ENCODE measurements around the gene PID1.

- TF ChIP-seq CTCF (IDR thresholded peaks at IDR 0.05): no peak
- TF ChIP-seq POLR2A (IDR thresholded peaks at IDR 0.05): no peak
- TF ChIP-seq EP300 (IDR thresholded peaks at IDR 0.05): no peak
Observed at GRCh38 chr2:228987441-228988155, 283.5 kb downstream of the PID1 start.
